Activated CD8-positive, alpha-beta memory T cell treated with anti-CD3 and anti-CD28 coated beads, Interleukin-2, amount 10 ng/mL, durations not matched to agents 7 days and 5 days (primary cell): ENCODE measurements around the gene PLPP6. TPM values are rescaled to one million over a fixed set of nuclear protein-coding genes. Genes with fewer than 3 reads are reported as not detected.

ENCODE experiments used
- ATAC-seq: fragments of 150-1000 bp; cut with Tn5 transposase; one replicate; pipeline ENCODE4 v1.10.0; 2021; ENCODE audit warnings: moderate library complexity
- CTCF ChIA-PET: fragments of 350-600 bp; sonication (Branson Sonifier 250); formaldehyde crosslinking; loops from one replicate; lab custom pipeline; 2021; ENCODE audit warnings: antibody characterized with exemption; lab: Charles Lee
- DNase-seq: peaks from one replicate; pipeline ENCODE4 v3.0.0-alpha.2; 2020
- H3K27ac Mint-ChIP-seq: one replicate; pipeline ENCODE4 v1.8.0; 2021; ENCODE audit warnings: mild to moderate bottlenecking, mixed read lengths
- H3K27me3 Mint-ChIP-seq: one replicate; pipeline ENCODE4 v1.8.0; 2021; ENCODE audit warnings: mixed read lengths
- H3K36me3 Mint-ChIP-seq: one replicate; pipeline ENCODE4 v1.8.0; 2021; ENCODE audit warnings: mild to moderate bottlenecking, mixed read lengths
- H3K4me1 Mint-ChIP-seq: one replicate; pipeline ENCODE4 v1.8.0; 2021; ENCODE audit warnings: mixed read lengths
- H3K4me3 Mint-ChIP-seq: one replicate; pipeline ENCODE4 v1.8.0; 2021; ENCODE audit warnings: mild to moderate bottlenecking, moderate library complexity, mixed read lengths
- H3K9me3 Mint-ChIP-seq: one replicate; pipeline ENCODE4 v1.8.0; 2022; ENCODE audit warnings: low read depth, mixed read lengths
- total RNA-seq, 2 experiments: library from RNA; stranded (reverse); gene quantifications; one replicate each; pipeline ENCODE4 v1.2.3, GENCODE V29; 2021

PLPP6 gene
- total RNA-seq = 10 to 100 TPM in 1 of 2 experiments, 1 to 10 TPM in 1; 9.3 to 10.2 TPM

DNA sequence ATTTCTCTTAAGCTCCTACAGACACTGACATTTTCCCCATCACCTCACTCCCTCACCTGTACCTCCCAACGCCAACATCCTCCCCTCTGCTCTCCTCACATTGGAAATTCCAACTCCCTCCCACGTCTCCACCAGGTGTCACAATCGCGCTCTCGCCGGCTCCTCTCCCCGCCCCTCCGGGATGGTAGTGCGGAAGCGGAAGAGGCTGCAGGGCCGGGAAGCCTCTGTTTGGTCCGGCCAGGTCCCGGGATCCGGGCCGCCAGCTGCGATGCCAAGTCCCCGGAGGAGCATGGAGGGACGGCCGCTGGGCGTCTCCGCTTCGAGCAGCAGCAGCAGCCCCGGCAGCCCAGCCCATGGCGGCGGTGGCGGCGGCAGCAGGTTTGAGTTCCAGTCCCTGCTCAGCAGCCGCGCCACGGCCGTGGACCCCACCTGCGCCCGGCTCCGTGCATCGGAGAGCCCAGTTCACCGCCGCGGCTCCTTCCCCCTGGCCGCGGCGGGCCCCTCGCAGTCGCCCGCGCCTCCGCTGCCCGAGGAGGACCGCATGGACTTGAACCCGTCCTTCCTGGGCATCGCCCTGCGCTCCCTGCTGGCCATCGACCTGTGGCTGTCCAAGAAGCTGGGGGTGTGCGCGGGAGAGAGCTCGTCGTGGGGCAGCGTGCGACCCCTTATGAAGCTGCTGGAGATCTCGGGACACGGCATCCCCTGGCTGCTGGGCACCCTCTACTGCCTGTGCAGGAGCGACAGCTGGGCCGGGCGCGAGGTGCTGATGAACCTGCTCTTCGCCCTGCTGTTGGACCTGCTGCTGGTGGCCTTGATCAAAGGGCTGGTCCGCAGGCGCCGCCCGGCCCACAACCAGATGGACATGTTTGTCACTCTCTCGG lies at the start of gene PLPP6:
Gene PLPP6, plus strand, starts transcription at position 187 of the 881 bp plus-strand sequence. Its CDS starts 82 bp downstream, at position 269.
- DNase-seq (peak; percentile 86), ATAC-seq (peak; percentile 93)
- peak within 1 kb of the TSS; percentile 88 for H3K27ac Mint-ChIP-seq
- peaks cover 51% of the 10 kb centered on the region for H3K4me1 Mint-ChIP-seq
- CTCF ChIA-PET = interaction anchor here (0.6 to 1.4 kb wide), 8 partner anchors 9 to 1940 kb away, joined by 3 to 6 read pairs (median 3); partner anchors contain the start of genes AK3, CDC37L1 and RCL1
- peak within 1 kb of the TSS; percentile 97 for H3K4me3 Mint-ChIP-seq
- no peaks in the 10 kb centered on the region for H3K9me3 Mint-ChIP-seq
- H3K27me3 Mint-ChIP-seq = peaks cover 7% of the 10 kb centered on the region
- peaks cover 3% of the 10 kb centered on the region for H3K36me3 Mint-ChIP-seq

DNA sequence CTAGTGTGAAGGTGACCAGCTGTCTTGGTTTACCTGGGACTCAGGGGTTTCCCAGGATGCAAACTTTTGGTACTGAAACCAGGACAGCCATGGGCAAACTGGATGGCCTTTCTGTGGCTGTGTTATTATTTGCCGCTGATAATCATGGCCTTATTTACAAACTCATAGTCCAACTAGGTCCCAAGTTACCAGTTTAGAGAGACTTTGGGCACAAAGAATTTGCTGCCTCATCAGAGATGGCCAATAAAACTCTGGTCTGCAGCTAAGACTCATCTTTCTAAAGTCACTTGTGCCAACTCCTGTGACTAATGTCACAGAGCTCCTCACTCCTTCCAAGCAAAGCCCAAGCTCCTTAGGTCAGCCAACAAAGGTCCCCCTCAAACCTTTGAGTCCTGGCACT lies 47.5 kb upstream of the PLPP6 start:
- DNase-seq (no peak), ATAC-seq (no peak)
- Mint-ChIP-seq H3K27me3 (peaks cover 5% of the 10 kb centered on the region), H3K4me3 (no peak overlapping the region), H3K4me1 (peaks cover 9% of the 10 kb centered on the region), H3K27ac (no peak overlapping the region), H3K36me3 (peaks cover 3% of the 10 kb centered on the region), H3K9me3 (no peaks in the 10 kb centered on the region)
- CTCF ChIA-PET = interaction anchor here (1.8 kb wide), 1 partner anchor 10 kb away, joined by 6 read pairs; no protein-coding TSS in a partner anchor

DNA sequence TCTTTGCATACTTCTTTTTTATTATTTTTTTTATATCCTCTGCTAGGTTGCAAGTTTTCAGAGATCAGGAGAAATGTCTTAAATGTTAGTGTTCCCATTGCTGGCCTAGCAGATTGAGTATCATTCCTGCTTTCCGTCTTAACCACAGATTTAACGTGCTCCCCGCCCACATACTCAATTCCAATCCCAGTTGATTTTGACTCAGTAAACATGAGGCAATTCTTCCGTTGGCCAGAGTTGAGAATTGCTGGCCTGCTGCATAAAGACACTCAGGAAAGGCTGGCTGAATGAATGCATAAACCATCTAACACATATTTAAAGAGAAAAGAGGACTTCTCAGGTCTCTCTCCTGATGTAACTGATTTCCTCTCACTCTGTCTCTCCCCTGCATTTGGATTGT lies 46.8 kb upstream of the PLPP6 start:
- ATAC-seq (no peak), DNase-seq (no peak)
- Mint-ChIP-seq H3K4me3 (no peak overlapping the region), H3K27me3 (peaks cover 5% of the 10 kb centered on the region), H3K4me1 (peaks cover 16% of the 10 kb centered on the region), H3K36me3 (peaks cover 5% of the 10 kb centered on the region), H3K27ac (no peak overlapping the region), H3K9me3 (peaks cover 4% of the 10 kb centered on the region)
- CTCF ChIA-PET = interaction anchor here (1.8 kb wide), 1 partner anchor 11 kb away, joined by 6 read pairs; no protein-coding TSS in a partner anchor

DNA sequence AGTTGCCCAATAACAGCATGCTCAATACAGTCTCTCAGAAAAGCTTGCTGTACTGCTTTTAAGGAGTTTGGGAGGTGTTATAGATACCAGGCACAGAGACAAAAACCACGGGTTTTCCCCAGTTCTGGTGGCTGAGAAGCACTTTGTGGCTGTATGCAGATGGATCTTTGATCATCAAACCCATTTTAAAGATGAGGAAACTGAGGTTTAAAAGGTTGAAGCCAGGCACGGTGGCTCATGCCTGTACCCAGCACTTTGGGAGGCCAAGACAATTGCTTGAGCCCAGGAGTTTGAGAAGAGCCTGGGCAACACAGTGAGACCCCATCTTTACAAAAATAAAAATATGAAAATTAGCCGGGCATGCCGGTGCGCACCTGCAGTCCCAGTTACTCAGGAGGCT lies 46.3 kb upstream of the PLPP6 start:
- H3K27me3 Mint-ChIP-seq = peaks cover 5% of the 10 kb centered on the region
- H3K36me3 Mint-ChIP-seq = peaks cover 10% of the 10 kb centered on the region
- CTCF ChIA-PET = interaction anchor here (1.8 kb wide), 1 partner anchor 11 kb away, joined by 6 read pairs; no protein-coding TSS in a partner anchor
- H3K9me3 Mint-ChIP-seq = peaks cover 4% of the 10 kb centered on the region
- H3K4me3 Mint-ChIP-seq = no peak overlapping the region
- ATAC-seq (no peak), DNase-seq (no peak)
- H3K4me1 Mint-ChIP-seq = peaks cover 21% of the 10 kb centered on the region
- H3K27ac Mint-ChIP-seq = no peak overlapping the region

DNA sequence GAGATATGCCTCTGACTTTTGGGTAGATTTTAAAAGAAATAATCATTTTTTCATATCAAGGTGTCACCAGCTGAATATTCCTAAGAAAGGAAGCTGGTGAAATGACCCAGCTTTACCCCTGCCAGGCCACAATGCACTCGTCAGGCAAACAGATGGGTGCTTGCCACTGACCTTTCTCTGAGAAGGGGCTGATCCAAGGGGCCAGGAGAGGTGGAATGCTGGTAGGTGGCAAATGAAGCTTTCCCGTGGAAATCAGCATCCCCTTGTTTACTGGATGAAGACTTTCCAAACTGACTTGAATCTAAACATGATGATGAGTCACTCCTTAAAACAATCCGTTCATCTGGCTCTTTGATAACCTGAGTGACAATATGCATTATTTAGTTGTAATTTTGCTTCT lies 44.3 kb upstream of the PLPP6 start:
- Mint-ChIP-seq H3K27me3 (peaks cover 5% of the 10 kb centered on the region), H3K4me3 (no peak overlapping the region), H3K27ac (no peak overlapping the region), H3K36me3 (peaks cover 16% of the 10 kb centered on the region), H3K4me1 (peaks cover 26% of the 10 kb centered on the region), H3K9me3 (peaks cover 9% of the 10 kb centered on the region)
- no peak for DNase-seq
- ATAC-seq = no peak
- CTCF ChIA-PET = no interaction called here

DNA sequence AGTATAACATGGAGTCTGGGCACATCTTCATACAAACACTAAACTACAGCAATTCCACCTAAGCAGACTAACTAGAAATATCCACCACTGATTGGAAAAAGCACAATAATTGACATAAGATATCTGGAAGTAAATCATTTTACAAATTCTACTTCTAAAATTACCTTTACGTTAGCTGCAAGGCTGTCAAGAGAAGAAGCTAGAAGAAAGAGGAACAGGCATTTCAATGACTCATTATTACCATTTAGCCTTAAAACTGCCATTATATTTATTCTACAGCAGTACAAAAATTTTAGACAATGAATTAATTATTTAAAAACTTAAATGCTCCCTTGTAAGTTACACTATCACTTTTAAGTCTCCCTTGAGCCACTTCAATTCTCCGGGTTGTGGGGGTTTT lies 43.4 kb upstream of the PLPP6 start:
- peaks cover 26% of the 10 kb centered on the region for H3K4me1 Mint-ChIP-seq
- CTCF ChIA-PET = interaction anchor here (2.4 kb wide), 1 partner anchor 14 kb away, joined by 12 read pairs; no protein-coding TSS in a partner anchor
- H3K27ac Mint-ChIP-seq = no peak overlapping the region
- peaks cover 9% of the 10 kb centered on the region for H3K9me3 Mint-ChIP-seq
- H3K4me3 Mint-ChIP-seq = no peak overlapping the region
- ATAC-seq = no peak
- no peak for DNase-seq
- peaks cover 16% of the 10 kb centered on the region for H3K36me3 Mint-ChIP-seq
- peaks cover 5% of the 10 kb centered on the region for H3K27me3 Mint-ChIP-seq

DNA sequence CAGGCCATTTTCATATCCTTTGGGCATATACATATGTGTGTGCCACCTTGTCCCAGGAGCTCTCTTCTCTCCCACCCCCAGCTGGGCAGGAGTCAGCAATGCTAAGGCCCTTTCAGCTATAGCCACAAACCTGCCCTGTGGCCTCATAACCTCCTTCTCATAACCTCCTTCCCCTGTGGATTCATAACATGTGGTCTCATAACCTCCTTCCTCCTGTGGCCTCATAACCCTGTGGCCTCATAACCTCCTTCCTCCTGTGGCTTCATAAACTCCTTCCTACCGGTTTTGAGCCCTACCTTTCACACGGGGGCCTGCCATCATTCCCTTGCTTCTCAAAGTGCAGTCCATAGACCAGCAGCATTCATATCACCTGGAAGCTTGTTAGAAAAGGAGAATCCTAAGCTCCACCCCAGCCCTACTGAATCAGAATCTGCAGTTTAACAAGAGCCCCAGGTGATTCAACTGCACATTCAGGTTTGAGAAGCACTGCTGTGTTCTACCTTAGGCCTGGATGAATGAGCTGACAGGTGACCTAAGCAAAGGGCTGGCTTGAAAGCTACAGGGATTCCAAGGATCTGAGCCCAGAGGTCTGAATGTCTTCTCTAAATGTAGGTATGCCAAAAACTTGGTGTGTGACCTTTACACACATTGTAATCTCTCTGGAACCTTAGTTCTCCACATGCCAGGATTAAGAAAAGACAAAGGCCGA lies 41.9 kb upstream of the PLPP6 start:
- peak; percentile 79 for ATAC-seq
- CTCF ChIA-PET = interaction anchor here (1.4 to 2.4 kb wide), 2 partner anchors 16 to 20 kb away, joined by 3 to 12 read pairs; no protein-coding TSS in a partner anchor
- H3K27me3 Mint-ChIP-seq = peaks cover 3% of the 10 kb centered on the region
- peaks cover 26% of the 10 kb centered on the region for H3K4me1 Mint-ChIP-seq
- H3K36me3 Mint-ChIP-seq = peaks cover 16% of the 10 kb centered on the region
- peak overlapping the region; percentile 52 for H3K27ac Mint-ChIP-seq
- H3K9me3 Mint-ChIP-seq = peaks cover 9% of the 10 kb centered on the region
- H3K4me3 Mint-ChIP-seq = no peak overlapping the region
- DNase-seq = peak; percentile 75

DNA sequence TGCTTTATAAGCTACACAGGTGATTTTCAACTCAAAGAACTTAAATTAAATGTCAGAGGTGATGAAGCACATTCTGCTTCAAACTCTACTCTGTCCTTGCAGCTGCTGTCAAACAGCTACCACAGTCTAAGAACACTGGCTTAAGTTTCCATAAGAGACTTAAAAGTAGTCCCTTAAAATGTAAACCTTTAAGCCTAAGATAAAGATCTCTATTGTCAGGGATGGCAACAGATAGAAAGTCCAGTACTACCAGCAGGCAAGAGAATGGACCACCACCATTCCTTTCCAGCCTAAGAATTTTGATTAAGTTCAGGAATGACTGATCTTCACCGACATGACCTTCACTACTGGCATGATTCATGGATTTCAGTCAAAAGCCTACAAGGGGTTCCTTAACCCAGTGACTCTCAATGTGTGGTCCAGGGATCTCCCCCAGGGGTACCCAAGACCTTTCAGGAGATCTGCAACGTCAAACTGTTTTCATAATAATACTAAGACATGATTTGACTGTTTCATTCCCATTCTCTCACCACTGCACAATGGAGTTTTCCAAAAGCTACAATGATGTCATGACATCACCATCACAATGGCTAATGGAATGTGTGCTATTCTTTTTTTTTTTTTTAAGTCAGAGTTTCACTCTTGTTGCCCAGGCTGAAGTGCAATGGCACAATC lies 41.1 kb upstream of the PLPP6 start:
- ATAC-seq (no peak), DNase-seq (no peak)
- Mint-ChIP-seq H3K36me3 (peaks cover 16% of the 10 kb centered on the region), H3K27ac (no peak overlapping the region), H3K9me3 (peaks cover 9% of the 10 kb centered on the region), H3K4me1 (peaks cover 26% of the 10 kb centered on the region), H3K27me3 (peaks cover 3% of the 10 kb centered on the region), H3K4me3 (no peak overlapping the region)
- CTCF ChIA-PET = interaction anchor here (1.4 to 2.4 kb wide), 2 partner anchors 16 to 19 kb away, joined by 3 to 6 read pairs; no protein-coding TSS in a partner anchor

DNA sequence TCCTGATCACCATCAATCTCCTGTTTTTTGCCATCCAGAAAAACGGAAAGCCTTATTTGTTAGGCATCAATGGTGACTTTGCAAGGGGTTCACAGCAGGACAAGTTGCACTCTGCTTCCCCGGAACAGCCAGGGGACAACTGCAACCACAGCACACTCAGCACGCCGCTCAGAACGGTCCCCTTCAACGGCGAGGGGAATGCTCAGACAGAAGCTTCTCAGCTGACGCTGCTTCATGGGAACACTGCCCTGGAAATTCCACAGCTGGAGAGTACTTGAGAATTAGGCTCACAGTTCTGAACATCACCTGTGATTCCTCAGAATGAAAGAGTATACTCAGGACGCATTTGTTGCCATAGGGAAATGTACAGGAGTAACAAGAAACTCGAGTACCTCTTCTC lies 40.1 kb upstream of the PLPP6 start:
- Mint-ChIP-seq H3K4me3 (no peak overlapping the region), H3K9me3 (peaks cover 9% of the 10 kb centered on the region), H3K36me3 (peaks cover 16% of the 10 kb centered on the region), H3K4me1 (peaks cover 26% of the 10 kb centered on the region), H3K27ac (no peak overlapping the region), H3K27me3 (peaks cover 5% of the 10 kb centered on the region)
- CTCF ChIA-PET = interaction anchor here (2.4 kb wide), 1 partner anchor 17 kb away, joined by 6 read pairs; no protein-coding TSS in a partner anchor
- no peak for DNase-seq
- ATAC-seq = no peak

DNA sequence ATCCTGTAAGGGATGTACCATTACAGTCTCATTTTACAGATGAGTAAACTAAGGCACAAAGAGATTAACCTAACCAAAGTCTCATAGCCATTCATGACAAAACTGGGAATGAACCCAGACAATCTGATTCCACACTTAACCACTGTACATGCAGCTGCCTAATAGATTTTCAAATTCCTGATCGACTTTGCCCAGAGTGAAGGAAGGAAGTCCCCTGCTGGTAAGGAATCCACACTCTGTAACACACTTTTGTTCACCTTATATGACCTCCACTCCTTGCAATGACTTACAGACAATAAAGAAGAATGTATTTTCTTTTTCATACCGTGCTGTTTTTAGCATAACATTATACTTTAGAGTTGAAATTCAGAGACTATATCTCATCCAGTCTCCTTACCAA lies 31.3 kb upstream of the PLPP6 start:
- Mint-ChIP-seq H3K4me3 (no peak overlapping the region), H3K27ac (no peak overlapping the region), H3K9me3 (no peaks in the 10 kb centered on the region), H3K27me3 (peaks cover 2% of the 10 kb centered on the region), H3K36me3 (no peaks in the 10 kb centered on the region), H3K4me1 (no peaks in the 10 kb centered on the region)
- CTCF ChIA-PET = interaction anchor here (0.7 kb wide), 1 partner anchor 26 kb away, joined by 3 read pairs; no protein-coding TSS in a partner anchor
- ATAC-seq (no peak), DNase-seq (no peak)

DNA sequence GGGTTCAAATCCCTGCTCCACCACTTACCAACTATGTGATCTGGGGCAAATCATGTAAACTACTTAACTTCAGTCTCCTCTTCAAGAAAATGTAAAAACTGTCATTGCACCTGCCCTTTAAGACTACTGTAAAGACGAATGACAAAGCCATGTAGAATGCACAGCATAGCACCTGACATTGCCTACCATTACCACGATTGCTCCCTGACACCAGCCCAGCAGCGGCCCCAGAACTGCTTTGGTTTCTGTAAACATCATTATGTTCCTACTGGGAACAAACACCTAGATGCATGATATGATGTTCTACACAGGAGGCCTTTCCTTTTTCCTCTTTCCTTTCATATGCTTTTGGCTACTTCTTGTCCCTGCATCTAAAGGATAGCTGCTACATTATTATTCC lies 23.1 kb upstream of the PLPP6 start:
- Mint-ChIP-seq H3K36me3 (no peaks in the 10 kb centered on the region), H3K4me1 (peaks cover 2% of the 10 kb centered on the region), H3K27ac (no peak overlapping the region), H3K9me3 (no peaks in the 10 kb centered on the region), H3K27me3 (peaks cover 4% of the 10 kb centered on the region), H3K4me3 (no peak overlapping the region)
- ATAC-seq (no peak), DNase-seq (no peak)
- CTCF ChIA-PET = interaction anchor here (1.4 to 2.5 kb wide), 6 partner anchors 34 to 323 kb away, joined by 3 to 26 read pairs (median 8); no protein-coding TSS in a partner anchor

DNA sequence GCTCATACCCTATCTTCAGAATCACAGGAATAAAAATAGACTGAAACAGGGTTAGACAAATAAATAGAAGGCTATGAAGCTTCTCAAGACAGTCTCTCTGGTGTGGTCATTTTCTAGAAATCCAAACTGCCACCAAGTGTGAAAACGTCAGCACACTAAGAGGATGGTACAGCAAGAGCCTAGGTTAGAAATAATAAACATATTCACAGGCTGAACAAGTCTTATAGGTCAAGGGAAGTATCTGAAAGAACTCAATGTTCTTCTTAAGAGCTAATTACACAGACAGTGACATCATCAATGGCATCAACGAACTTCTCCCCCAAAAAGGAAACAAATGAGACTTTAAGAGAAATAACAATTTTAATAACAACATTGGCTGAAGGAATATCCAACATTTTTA lies 22.7 kb upstream of the PLPP6 start:
- Mint-ChIP-seq H3K9me3 (no peaks in the 10 kb centered on the region), H3K27ac (no peak overlapping the region), H3K36me3 (no peaks in the 10 kb centered on the region), H3K4me3 (no peak overlapping the region), H3K27me3 (peaks cover 4% of the 10 kb centered on the region), H3K4me1 (peaks cover 2% of the 10 kb centered on the region)
- DNase-seq = no peak
- ATAC-seq = no peak
- CTCF ChIA-PET = interaction anchor here (1.0 to 2.5 kb wide), 13 partner anchors 11 to 324 kb away, joined by 3 to 26 read pairs (median 6); partner anchors contain the start of gene SPATA6L
